IPS-11a (cell line): ENCODE data around the gene NPDC1.
"Not testable (repeated sequence)": the region's sequence is repeated elsewhere in the genome, so short reads cannot be mapped to it uniquely, and the experiment has no call there.

Source experiments
- H3K4me3 ChIP-seq: one replicate; pipeline ENCODE4 v1.5.1; 2013; ENCODE audit warnings: low read depth, low read length, control low read depth

Gene NPDC1

DNA sequence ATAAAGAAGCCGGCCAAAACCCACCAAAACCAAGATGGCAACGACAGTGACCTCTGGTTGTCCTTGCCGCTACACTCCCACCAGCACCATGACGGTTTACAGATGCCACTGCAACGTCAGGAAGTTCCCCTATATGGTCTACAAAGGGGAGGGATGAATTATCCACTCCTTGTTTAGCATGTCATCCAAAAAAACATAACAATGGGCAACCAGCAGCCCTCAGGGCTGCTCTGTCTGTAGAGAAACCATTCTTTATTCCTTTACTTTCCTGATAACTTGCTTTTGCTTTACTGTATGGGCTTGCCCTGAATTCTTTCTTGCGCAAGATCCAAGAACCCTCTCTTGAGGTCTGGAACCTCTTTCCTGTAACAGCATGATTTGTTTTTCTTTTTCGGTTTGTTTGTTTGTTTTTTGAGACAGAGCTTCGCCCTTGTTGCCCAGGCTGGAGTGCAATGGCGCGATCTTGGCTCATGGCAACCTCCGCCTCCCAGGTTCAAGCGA is 29.3 kb upstream of the NPDC1 start:
- H3K4me3 ChIP-seq, result no peak overlapping the region

- H3K4me3 ChIP-seq, result no peak overlapping the region
Measured at GRCh38 chr9:137074657-137075274, 28.8 kb upstream of the NPDC1 start.

DNA sequence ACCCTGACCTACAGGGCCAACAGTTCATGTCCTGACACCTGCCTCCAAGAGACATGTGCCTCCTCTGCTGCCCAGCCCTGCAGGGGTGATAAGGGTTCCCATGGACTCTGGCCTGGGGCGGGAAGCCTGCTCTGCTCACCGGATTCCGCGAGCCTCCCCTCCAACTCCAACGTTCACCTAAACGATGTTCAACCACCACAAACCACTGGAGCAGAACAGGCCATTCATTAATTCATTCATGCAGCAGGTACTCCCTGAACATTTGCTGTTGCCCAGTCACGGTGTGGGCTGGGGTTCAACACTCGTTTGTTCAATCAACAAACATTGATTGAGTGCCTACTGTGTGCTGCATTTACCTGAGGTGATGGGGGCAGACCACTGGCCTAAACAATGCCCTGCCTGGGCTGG is 28.0 kb upstream of the NPDC1 start:
- no peak overlapping the region for H3K4me3 ChIP-seq

GRCh38 chr9:137071282-137071681 is 25.3 kb upstream of the NPDC1 start:
- H3K4me3 ChIP-seq, result no peak overlapping the region

DNA sequence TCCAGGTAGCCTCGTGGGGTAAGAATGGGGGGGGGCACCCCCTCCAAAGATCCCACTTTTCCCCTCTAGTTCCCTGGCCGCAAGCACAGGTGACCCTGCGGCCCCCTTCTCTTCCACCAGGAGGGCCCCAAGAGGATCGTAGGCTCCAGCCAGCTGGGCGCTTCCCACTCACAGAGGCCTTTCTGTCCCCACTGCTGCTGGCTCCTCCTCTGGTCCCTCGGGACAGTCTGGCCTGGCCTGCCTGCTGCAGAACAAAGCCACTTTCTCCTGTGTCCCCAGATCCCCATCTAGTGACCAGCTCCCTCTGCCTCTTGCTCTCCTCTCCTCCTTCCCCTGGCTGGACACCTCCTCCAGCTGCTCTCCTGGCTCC is 24.9 kb upstream of the NPDC1 start:
- H3K4me3 ChIP-seq, result peak overlapping the region; percentile 4

DNA sequence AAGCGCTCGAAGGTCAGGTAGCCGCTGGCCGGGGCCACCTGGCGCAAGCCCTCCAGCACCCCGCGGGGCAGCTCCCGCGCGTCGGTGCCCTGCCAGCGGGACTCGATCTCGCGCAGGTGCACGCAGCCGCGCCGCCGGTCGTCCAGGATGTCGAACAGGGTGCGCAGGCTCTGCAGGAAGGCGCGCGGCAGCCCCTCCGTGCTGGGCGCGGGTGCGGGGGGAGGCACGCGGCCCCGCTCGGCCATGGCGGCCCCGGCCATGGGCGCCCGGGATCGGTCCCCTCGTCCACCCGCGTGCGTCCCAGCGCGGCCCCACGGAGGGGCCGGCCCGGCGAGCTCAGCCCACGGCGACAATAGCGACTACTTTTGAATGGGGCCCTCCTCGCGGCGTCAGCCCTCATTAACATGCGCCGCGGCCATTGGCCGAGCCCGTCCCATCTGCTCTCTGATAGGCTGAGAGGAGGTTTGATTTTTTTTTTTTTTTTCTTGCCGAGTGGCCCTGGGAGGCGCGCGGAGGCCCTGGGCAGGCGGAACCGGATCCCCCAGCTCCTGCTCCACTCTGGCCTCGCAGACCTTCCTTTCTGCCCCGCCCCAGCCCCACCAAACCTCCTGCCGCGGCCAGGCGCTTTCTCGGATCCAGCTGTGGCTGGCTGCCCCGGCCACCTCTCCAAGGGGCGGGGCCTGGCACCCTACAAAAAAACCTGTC is 24.4 kb upstream of the NPDC1 start, which contains the start of gene SAPCD2:
TSS of gene SAPCD2 (minus strand) at position 357 of the 705 bp plus-strand sequence. CDS start at position 260, 97 bp downstream.
- peak within 1 kb of the TSS; percentile 56 for H3K4me3 ChIP-seq

DNA sequence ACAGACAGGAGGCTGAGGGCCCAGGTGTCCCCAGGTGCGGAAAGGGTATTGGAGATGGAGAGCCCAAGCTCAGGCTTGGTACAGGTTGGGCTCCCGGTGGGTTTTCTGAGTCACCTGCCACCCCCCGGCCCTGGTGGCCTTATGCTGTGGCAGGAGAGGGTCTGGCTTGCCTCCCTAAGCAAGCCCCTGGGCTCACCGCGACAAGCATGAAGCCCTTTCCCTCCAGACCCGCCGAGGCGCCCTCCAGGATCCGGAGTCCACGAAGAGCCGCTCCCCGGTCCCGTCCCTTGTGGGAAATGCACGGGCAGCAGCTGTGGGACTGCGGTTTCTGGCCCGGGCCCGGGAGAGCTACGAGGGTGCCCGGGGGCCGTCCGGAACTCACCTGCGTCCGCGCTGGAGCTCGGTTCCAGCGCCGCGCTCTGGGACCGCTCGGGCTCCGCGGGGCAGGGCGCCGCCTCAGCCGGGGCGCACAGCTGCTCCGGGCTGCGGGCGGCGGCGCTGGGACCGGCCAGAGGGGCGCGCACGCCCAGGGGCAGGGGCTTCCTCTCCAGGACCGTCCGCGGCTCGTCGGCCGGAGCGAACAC is 23.6 kb upstream of the NPDC1 start:
- peak overlapping the region; percentile 56 for H3K4me3 ChIP-seq

DNA sequence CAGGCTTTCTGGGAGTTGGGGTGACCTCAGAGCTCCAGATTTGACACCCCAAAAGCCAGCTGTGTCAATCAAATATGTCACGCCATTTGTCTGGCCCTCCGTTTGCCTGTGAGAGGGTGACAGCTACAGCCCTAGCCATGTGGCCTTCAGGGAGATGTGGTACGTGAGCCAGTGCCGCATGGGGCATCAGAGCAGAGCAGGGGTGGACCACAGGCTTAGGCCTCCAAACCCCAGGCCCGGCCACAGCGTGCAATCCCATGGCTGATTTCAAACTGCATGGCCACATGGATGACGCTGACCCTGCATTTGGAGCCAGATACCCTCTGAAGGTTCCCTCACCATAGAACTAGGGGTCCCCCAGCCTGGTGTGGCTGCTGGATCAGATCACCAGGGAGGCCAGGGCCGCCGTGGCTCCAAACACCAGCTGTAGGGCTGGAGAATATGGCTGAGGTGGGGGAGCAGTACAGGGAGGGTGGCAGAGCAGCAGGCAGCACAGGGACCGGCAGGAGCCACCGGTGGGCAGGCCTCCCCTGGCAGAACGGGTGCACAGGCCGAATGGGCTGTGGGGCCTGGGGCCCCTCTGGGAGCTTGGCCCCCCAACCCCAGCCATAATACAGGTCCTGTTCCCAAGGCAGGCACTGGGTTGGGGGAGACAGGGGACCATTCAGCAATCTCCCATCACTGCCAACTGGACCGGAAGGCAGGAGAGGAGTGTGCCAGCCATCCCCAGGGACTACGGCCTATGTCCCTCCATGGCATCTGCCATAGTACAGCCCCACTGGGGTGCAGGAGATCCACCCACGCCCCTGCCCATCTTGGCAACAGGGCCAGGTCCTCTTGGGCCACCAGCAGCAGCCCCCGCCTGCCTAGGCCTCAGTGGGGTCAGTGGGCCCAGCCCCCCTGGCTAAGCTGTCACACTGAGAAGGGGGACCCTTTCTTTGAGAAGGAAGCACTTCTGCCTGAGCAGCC is 22.8 kb upstream of the NPDC1 start:
- peak overlapping the region; percentile 56 for H3K4me3 ChIP-seq

- no peak overlapping the region for H3K4me3 ChIP-seq
Measured at GRCh38 chr9:137067860-137068538, 22.0 kb upstream of the NPDC1 start.

GRCh38 chr9:137066096-137066861 is 20.3 kb upstream of the NPDC1 start:
- no peak overlapping the region for H3K4me3 ChIP-seq

GRCh38 chr9:137065336-137065967 is 19.5 kb upstream of the NPDC1 start:
- no peak overlapping the region for H3K4me3 ChIP-seq

GRCh38 chr9:137064880-137065164 is 18.8 kb upstream of the NPDC1 start:
- H3K4me3 ChIP-seq, result no peak overlapping the region

DNA sequence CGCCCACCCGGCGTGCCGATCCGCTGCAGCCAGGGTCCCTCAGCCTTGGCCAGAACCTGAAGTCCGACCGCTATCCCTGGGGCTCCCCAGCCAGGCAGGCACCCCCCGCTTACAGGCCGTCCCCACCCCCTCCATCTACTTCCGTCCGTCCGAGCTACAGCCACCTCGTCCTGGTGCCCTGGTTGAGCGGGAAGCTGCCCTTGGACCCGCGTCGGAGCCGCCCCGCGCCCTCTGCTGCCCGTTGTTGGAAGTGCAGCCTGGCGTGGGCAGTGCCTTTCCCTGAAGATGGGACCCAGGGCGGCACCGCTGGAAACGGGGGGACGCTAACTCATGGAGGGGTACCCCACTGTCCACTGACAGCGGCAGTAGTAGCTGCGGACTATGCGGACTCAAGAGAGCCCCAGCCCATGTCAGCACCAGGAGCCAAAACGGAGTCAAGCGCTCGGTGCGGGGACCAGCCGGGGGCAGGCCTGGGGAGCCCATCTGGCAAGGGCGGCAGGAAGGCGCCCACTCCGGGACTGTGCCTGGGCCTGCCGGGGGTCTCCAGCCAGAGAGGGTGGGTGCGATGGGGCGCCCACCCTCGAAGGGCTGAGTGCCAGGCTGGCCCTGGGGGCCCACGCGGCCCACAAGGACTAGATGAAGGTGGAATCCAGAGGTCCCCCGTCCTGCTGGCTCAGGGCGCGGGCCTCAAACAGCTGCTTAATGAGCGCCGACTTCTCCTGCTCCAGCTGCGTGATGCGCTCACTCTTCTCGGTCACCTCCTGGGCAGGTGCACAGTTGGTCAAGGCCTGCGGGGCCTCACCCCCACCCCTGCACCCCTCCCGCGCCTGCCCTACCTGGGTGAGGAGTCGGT is 18.3 kb upstream of the NPDC1 start:
- H3K4me3 ChIP-seq, result no peak overlapping the region

- no peak overlapping the region for H3K4me3 ChIP-seq
Measured at GRCh38 chr9:137063311-137064026, 17.5 kb upstream of the NPDC1 start.

DNA sequence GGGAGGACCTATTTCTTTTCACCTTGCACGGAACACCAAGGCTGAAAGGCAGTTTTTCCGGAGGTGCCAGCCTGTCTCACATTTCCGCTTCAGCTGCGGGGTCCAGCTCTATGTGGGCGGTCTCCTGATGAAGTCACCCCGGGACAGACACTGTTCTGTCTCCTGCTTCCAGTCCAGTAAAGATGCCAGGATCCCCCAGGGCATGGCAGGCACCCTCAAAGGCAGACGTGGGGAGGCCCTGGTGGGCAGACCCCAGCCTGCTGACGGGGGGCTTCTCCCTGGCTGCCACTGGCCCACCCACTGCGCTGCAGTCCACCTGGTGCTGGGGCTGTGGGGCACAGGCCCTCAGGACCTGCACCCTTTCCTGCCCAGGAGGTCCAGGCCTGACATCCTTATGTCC is 16.8 kb upstream of the NPDC1 start:
- H3K4me3 ChIP-seq, result not testable (repeated sequence)

DNA sequence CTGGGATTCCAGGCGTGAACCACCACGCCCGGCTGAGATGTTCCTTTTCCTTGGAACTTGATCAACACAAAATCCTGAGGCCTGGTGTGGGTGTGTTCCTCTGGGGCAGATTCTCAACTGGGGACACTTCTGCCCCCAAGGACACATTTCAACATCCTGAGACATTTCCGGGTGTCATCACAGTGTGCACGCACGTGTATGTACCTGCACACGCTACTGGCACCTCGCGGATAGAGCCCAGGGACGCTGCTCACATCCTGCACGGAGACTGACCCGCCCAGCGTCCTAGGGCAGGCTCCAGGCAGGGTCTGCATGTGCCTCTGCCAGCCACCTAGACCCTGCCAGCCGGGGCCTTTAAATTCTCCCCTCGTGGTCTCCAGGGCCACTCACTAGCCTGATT is 16.4 kb upstream of the NPDC1 start:
- H3K4me3 ChIP-seq, result no peak overlapping the region

- no peak overlapping the region for H3K4me3 ChIP-seq
Measured at GRCh38 chr9:137058521-137059234, 12.7 kb upstream of the NPDC1 start.
